ENCODE measurements around the gene CBLC.

The CBLC gene

DNA sequence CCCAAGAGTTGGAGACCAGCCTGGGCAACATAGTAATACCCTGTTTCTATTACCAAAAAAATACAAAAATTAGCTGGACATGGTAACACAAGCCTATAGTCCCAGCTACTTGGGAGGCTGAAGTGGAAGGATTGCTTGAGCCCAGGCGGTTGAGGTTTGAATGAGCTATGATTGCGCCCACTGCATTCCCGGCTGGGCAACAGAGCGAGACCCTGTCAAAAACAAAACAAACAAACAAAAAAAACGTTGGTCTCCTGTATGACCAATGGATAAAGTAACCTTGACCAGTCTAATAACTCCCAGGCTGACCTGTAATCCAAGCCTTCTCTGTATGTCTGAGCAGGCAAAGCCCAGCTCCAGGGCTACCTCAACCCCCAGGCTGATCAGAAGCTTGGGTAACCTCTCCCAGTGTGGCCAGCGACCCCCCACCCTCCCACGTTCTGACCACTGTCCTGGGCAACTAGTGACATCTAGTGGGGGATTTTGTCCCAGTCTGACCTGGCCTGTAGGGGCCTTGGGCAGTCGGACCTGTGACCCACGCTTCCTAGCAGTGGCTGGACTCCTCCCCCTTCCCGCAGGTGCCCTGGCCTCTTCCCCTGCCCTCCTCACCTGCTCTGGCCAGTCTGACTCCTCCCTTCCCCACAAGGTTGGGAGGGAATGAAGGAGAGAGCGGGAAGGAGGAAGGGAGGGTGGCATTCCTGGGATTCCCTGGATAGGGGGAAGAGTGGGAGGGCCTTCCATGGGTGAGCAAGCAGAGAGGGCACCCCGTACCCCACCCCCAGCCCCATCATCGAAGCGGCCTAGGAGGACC is 30.2 kb downstream of the CBLC start:
- CTCF ChIA-PET = interaction anchor here (0.7 to 2.1 kb wide), 9 partner anchors 9 to 38 kb away, joined by 3 to 8 read pairs (median 3); partner anchors contain the start of gene NECTIN2
- Histone ChIP-seq H3K4me1 (ENCODE audit: control extremely low read depth in 1 of 4, control insufficient read depth in 4 of 4, insufficient read depth in 4 of 4, low read length in 3 of 4) (peaks cover 0 to 19% (median 16%) of the 10 kb centered on the region in 4 experiments), H3K9me3 (ENCODE audit: control extremely low read depth in 1 of 5, control insufficient read depth in 4 of 5, insufficient read depth in 2 of 5, low read depth in 1 of 5, low read length in 4 of 5) (peaks cover 0 to 1% (median 0%) of the 10 kb centered on the region in 5 experiments), H3K36me3 (ENCODE audit: control insufficient read depth in 4 of 4, insufficient read depth in 4 of 4, low read length in 3 of 4) (no peaks in the 10 kb centered on the region), H3K27me3 (replicated peaks in 2 of 5; ENCODE audit: control insufficient read depth in 4 of 5, insufficient read depth in 5 of 5, low read length in 4 of 5) (no peaks in the 10 kb centered on the region), H3K27ac (ENCODE audit: insufficient read depth in 1 of 2, low read depth in 1 of 2, low read length in 2 of 2, poor library complexity in 1 of 2, severe bottlenecking in 2 of 2) (no peak overlapping the region), H3K4me3 (ENCODE audit: control insufficient read depth in 1 of 7, extremely low read depth in 1 of 7, insufficient read depth in 4 of 7, low read depth in 2 of 7, low read length in 6 of 7) (peak overlapping the region in 2 of 7 experiments; percentile 53 to 76)
- POLR2A ChIA-PET = no interaction called here
- WGBS (ENCODE audit: insufficient coverage) = 47% methylated on average over 4 of the region's 14 CpGs
- DNase-seq = no peak

DNA sequence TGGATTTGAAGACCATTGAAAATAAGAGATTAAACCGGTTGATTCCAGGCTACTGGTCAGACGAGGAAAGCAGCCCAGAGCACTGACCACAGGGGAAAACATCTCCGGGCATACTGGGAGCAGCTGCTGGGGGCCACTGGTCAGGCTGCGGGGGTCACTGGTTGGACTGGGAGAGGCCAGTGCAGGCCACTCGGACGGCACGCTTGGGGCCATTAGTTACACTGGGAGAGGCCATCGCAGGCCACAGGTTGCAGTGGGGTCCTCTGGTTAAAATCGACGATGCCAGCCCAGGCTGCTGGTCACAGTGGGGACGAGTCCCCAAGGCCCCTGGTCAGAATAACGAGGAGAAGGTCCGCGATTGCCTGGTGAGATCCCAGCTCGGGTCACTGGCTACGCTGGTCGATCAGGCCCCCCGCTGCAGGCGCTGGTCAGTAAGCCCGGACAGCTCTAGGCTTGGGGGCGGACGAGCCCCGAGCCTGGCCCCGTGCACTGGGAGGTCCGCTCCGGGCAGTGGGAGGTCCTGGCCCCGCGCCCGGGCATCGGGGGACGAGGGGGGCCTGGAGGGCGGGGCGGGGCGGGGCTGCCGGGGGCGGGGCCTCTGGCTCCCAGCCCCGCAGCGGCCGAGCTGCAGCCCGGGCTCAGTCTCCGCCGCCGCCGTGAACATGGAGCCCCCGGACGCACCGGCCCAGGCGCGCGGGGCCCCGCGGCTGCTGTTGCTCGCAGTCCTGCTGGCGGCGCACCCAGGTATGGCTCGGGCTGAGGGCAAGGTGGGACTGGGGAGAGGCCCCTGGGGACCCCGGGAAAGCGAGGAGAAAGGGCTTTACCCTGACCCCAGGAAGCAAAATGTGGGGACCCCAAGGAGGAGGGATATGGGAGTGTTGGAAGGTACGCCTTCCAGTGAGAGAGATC is 31.0 kb downstream of the CBLC start, which contains the start of gene BCAM:
TSS of gene BCAM (plus strand) at position 641 of the 909 bp plus-strand sequence. CDS start at position 663, 22 bp downstream.
- H3K4me1 ChIP-seq (ENCODE audit: control extremely low read depth in 1 of 4, control insufficient read depth in 4 of 4, insufficient read depth in 4 of 4, low read length in 3 of 4) = peaks cover 0 to 19% (median 16%) of the 10 kb centered on the region in 4 experiments
- H3K36me3 ChIP-seq (ENCODE audit: control insufficient read depth in 4 of 4, insufficient read depth in 4 of 4, low read length in 3 of 4) = no peaks in the 10 kb centered on the region
- no peaks in the 10 kb centered on the region for H3K27me3 ChIP-seq (replicated peaks in 2 of 5; ENCODE audit: control insufficient read depth in 4 of 5, insufficient read depth in 5 of 5, low read length in 4 of 5)
- CTCF ChIA-PET = interaction anchor here (0.6 to 2.1 kb wide), 7 partner anchors 13 to 85 kb away, joined by 3 to 8 read pairs (median 4); no protein-coding TSS in a partner anchor
- H3K27ac ChIP-seq (ENCODE audit: insufficient read depth in 1 of 2, low read depth in 1 of 2, low read length in 2 of 2, poor library complexity in 1 of 2, severe bottlenecking in 2 of 2) = no peak within 1 kb of the TSS
- POLR2A ChIA-PET = no interaction called here
- WGBS (ENCODE audit: insufficient coverage) = 2% methylated on average over 43 of the region's 59 CpGs
- peaks cover 0 to 1% (median 0%) of the 10 kb centered on the region in 5 experiments for H3K9me3 ChIP-seq (ENCODE audit: control extremely low read depth in 1 of 5, control insufficient read depth in 4 of 5, insufficient read depth in 2 of 5, low read depth in 1 of 5, low read length in 4 of 5)
- DNase-seq = peak; percentile 20 to 35 (median 30)
- peak within 1 kb of the TSS; percentile 0 to 76 (median 57) for H3K4me3 ChIP-seq (ENCODE audit: control insufficient read depth in 1 of 7, extremely low read depth in 1 of 7, insufficient read depth in 4 of 7, low read depth in 2 of 7, low read length in 6 of 7)

DNA sequence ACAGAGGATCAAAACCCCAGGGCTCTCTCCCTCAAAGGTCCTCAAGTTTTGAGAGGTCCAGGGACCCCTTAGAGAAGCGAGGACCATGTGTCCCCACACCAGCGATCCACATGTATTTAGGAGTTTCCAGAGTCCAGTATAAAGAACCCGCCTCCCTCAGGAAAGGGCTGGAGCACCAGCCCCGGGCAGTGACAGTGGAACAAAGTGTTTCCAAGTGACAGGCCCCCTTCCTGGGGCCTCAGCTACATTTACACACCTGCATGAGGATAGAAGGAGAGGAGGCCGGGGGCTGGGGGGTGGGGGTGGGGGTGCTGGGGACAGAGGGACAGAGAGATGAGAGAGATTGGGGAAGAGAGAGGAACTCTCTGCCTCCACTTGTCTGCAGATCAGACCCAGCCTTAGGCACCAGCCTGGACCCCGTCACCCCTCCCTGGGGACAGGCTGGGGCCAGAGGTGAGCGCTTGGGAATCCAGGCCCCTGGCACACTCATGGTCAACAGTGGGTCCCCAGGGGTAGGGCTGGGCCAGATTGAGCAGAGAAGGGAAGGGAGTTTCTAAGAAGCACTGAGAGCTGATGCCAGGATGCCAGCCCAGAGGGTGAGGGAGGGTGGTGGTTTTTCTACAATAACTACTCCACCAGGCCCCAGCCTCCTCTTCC is 32.0 kb downstream of the CBLC start:
- ChIA-PET POLR2A (interaction anchor here (0.5 kb wide), 1 partner anchor 43 kb away, joined by 5 read pairs; no protein-coding TSS in a partner anchor), CTCF (interaction anchor here (1.2 to 1.4 kb wide), 4 partner anchors 14 to 86 kb away, joined by 3 to 5 read pairs (median 4); no protein-coding TSS in a partner anchor)
- WGBS (ENCODE audit: insufficient coverage) = 79% methylated on average over 4 of the region's 7 CpGs
- peak overlapping the region in 2 of 7 experiments; percentile 47 to 48 for H3K4me3 ChIP-seq (ENCODE audit: control insufficient read depth in 1 of 7, extremely low read depth in 1 of 7, insufficient read depth in 4 of 7, low read depth in 2 of 7, low read length in 6 of 7)
- no peak for DNase-seq
- peaks cover 0 to 19% (median 16%) of the 10 kb centered on the region in 4 experiments for H3K4me1 ChIP-seq (ENCODE audit: control extremely low read depth in 1 of 4, control insufficient read depth in 4 of 4, insufficient read depth in 4 of 4, low read length in 3 of 4)
- no peak overlapping the region for H3K27ac ChIP-seq (ENCODE audit: insufficient read depth in 1 of 2, low read depth in 1 of 2, low read length in 2 of 2, poor library complexity in 1 of 2, severe bottlenecking in 2 of 2)
- no peaks in the 10 kb centered on the region for H3K9me3 ChIP-seq (ENCODE audit: control extremely low read depth in 1 of 5, control insufficient read depth in 4 of 5, insufficient read depth in 2 of 5, low read depth in 1 of 5, low read length in 4 of 5)
- H3K36me3 ChIP-seq (ENCODE audit: control insufficient read depth in 4 of 4, insufficient read depth in 4 of 4, low read length in 3 of 4) = no peaks in the 10 kb centered on the region
- no peaks in the 10 kb centered on the region for H3K27me3 ChIP-seq (replicated peaks in 2 of 5; ENCODE audit: control insufficient read depth in 4 of 5, insufficient read depth in 5 of 5, low read length in 4 of 5)

DNA sequence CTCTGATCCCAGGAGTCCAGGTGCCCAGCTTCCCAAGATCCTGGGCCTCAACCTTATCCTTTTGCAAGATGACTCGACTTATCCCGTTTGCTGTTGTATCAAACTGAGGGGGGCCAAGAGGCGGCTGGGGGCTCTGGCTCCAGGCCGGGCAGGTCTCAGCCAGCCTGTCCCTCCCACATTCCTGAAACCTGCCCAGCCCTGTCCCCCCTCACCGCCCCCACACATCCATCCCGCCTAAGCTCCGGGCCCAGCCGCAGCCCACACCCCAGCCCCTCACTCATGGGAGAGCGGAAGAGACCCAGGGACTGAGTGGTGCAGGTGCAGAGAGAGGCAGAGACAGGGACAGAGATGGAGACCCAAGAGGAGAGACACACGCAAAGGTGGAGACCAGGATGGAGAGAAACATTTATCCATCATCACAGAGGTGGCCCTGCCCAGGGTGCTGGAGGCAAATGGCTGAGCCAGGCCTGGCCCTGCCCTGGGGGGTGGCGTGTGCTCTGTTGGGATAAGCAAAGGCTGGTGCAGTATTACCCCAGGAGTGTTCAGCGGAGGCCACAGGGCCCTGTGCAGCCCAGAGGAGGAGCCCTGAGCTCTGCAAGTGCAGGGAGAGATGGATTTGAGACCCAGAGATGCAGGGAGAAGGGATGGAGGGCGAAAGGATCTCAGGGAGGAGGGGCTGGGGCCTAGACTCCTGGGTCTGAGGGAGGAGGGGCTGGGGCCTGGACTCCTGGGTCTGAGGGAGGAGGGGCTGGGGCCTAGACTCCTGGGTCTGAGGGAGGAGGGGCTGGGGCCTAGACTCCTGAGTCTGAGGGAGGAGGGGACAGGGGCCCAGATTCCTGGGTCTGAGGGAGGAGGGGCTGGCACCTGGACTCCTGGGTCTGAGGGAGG is 32.8 kb downstream of the CBLC start:
- Histone ChIP-seq H3K27me3 (replicated peaks in 2 of 5; ENCODE audit: control insufficient read depth in 4 of 5, insufficient read depth in 5 of 5, low read length in 4 of 5) (no peaks in the 10 kb centered on the region), H3K27ac (ENCODE audit: insufficient read depth in 1 of 2, low read depth in 1 of 2, low read length in 2 of 2, poor library complexity in 1 of 2, severe bottlenecking in 2 of 2) (no peak overlapping the region), H3K36me3 (ENCODE audit: control insufficient read depth in 4 of 4, insufficient read depth in 4 of 4, low read length in 3 of 4) (no peaks in the 10 kb centered on the region), H3K9me3 (ENCODE audit: control extremely low read depth in 1 of 5, control insufficient read depth in 4 of 5, insufficient read depth in 2 of 5, low read depth in 1 of 5, low read length in 4 of 5) (no peaks in the 10 kb centered on the region), H3K4me1 (ENCODE audit: control extremely low read depth in 1 of 4, control insufficient read depth in 4 of 4, insufficient read depth in 4 of 4, low read length in 3 of 4) (peaks cover 0 to 19% (median 16%) of the 10 kb centered on the region in 4 experiments), H3K4me3 (ENCODE audit: control insufficient read depth in 1 of 7, extremely low read depth in 1 of 7, insufficient read depth in 4 of 7, low read depth in 2 of 7, low read length in 6 of 7) (no peak overlapping the region)
- ChIA-PET CTCF (interaction anchor here (1.0 to 1.4 kb wide), 2 partner anchors 27 to 34 kb away, joined by 3 read pairs; no protein-coding TSS in a partner anchor), POLR2A (interaction anchor here (0.5 to 0.6 kb wide), 2 partner anchors 44 to 258 kb away, joined by 3 to 5 read pairs; no protein-coding TSS in a partner anchor)
- 100% methylated on average over 5 of the region's 13 CpGs for WGBS (ENCODE audit: insufficient coverage)
- no peak for DNase-seq

DNA sequence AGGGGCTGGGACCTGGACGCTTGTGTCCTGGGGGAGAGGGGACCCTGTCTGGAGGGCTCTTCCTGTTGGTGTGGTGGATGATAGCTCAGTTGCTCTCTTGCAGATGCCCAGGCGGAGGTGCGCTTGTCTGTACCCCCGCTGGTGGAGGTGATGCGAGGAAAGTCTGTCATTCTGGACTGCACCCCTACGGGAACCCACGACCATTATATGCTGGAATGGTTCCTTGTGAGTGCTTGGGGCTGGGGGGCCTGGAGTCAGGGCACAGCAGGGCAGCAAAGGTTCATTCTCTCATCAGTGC is 33.4 kb downstream of the CBLC start:
- POLR2A ChIA-PET = interaction anchor here (0.6 kb wide), 1 partner anchor 259 kb away, joined by 3 read pairs; no protein-coding TSS in a partner anchor
- 93% methylated on average over 3 of the region's 7 CpGs for WGBS (ENCODE audit: insufficient coverage)
- Histone ChIP-seq H3K27me3 (replicated peaks in 2 of 5; ENCODE audit: control insufficient read depth in 4 of 5, insufficient read depth in 5 of 5, low read length in 4 of 5) (no peaks in the 10 kb centered on the region), H3K36me3 (ENCODE audit: control insufficient read depth in 4 of 4, insufficient read depth in 4 of 4, low read length in 3 of 4) (no peaks in the 10 kb centered on the region), H3K4me1 (ENCODE audit: control extremely low read depth in 1 of 4, control insufficient read depth in 4 of 4, insufficient read depth in 4 of 4, low read length in 3 of 4) (peaks cover 0 to 19% (median 16%) of the 10 kb centered on the region in 4 experiments), H3K9me3 (ENCODE audit: control extremely low read depth in 1 of 5, control insufficient read depth in 4 of 5, insufficient read depth in 2 of 5, low read depth in 1 of 5, low read length in 4 of 5) (no peaks in the 10 kb centered on the region), H3K27ac (ENCODE audit: insufficient read depth in 1 of 2, low read depth in 1 of 2, low read length in 2 of 2, poor library complexity in 1 of 2, severe bottlenecking in 2 of 2) (no peak overlapping the region), H3K4me3 (ENCODE audit: control insufficient read depth in 1 of 7, extremely low read depth in 1 of 7, insufficient read depth in 4 of 7, low read depth in 2 of 7, low read length in 6 of 7) (no peak overlapping the region)
- no peak for DNase-seq
- CTCF ChIA-PET = interaction anchor here (1.0 to 1.4 kb wide), 2 partner anchors 27 to 33 kb away, joined by 3 read pairs; no protein-coding TSS in a partner anchor

All from common myeloid progenitor, CD34-positive (primary cell).